Kidney glomerular epithelial cell (primary cell): Measurements from ENCODE around the gene C1orf52.
"Not testable (repeated sequence)": the region's sequence is repeated elsewhere in the genome, so short reads cannot be mapped to it uniquely, and the experiment has no call there.

ENCODE experiments used
- DNase-seq: peaks from one replicate; lab custom pipeline; 2025; lab: John Stamatoyannopoulos, UW

Gene C1orf52

DNA sequence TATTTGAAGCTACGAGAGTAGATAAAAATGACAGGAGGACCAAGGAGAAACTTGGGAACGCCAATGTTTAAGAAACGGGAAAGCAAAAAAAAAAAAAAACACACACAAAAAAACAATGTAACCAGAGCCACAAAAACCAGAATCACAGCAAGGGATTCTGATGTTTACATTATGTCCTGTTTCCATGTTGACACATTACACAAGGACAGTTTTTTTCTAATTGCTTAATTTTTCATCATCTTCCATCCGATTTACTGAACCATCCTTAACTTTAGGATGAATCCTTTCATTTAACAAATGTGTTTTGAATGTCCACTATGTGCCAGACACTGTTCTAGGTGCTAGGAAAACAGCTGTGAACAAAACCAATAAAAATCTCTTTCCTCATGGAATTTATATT is 18.3 kb upstream of the C1orf52 start:
- DNase-seq: no peak

DNA sequence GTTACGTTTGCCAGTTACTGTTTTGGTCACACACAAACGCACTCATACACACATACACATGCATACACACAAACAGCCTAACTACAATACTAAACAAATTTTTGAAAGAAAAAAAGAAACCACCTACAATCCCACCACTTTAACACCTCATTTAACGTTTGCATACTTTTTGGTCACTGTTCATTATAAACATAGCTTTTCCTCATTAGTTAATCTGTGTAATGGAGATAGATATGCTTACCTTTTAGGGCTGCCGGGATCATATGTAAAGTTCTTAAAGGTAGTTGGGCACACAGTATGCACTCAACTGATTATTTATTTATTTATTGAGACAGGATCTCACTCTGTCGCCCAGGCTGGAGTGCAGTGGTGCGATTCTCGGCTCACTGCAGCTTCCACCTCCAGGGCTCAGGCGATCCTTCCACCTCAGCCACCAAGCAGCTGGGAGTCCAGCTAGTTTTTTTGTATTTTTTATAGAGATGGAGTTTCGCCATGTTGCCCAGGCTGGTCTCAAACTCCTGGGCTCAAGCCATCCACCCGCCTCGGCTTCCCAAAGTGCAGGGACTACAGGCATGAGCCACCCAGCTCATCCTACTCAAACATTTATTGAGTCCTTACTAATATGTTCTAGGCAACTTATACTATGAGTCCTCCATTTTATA is 17.6 kb upstream of the C1orf52 start:
- DNase-seq: no peak

DNA sequence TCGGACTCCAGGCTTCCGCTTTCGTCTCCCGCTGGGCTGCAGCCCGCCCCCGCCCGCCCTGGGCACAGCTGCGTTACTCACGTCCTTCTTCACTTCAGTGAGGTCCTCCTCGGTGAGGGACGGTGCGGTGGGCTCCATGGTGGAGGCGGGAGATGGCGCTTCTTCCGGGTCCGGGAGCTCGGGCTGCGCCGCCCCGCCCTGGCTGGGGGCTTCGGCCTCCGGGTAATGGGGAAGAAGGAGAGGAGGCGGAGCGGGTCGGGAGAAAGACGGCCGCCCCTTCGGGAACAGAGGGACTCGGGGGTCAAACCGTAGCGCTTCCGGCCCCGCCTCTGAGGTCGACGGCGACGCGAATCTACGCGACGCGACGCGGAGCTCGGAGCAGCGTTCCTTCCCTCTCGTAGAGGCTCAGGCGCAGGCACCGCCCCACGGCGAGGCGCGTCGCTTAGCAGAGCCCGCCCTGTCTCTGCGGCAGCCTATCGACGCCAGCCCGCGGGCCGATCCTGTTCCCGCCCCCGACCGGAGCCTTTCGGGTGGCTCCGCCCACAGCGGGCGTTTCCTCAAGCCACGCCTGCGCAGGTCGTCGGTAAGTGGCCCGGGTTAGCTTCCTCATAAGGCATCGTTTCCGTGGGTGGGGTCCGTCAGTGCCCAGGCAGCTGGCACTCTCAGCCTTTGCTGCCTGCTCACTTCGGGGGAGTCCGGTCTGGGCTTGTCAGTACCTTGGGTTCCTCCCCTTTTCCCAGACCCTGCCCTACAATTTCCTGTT is 16.9 kb upstream of the C1orf52 start, which contains the start of gene BCL10:
TSS of gene BCL10 (minus strand) at position 418 of the 763 bp plus-strand sequence. CDS start at position 138, 280 bp downstream.
- peak; percentile 98 for DNase-seq

DNA sequence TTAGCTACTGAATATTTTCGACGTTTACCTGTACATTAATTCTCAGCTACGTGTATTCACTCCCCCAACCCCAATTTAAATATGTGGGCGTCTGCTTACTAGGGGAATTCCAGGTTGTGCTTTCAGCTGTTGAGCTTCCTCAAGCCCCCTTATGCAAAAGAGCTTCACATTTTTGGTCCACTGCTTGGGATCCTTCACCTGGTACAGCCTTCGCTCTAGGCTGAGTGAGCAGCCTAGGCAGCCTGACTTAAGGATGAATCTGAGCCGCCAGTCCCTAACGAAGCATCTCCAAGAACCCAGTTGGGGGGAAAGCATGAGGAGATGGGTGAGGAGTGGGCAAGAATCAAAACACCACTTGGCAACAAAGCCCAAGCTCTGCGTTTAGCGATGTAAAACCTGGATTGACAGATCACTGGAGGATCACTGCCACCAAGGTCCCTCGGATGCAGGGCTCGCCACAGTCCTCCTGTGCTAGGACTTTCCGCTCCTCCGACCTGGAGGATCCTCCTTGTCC is 16.3 kb upstream of the C1orf52 start:
- peak; percentile 54 for DNase-seq

DNA sequence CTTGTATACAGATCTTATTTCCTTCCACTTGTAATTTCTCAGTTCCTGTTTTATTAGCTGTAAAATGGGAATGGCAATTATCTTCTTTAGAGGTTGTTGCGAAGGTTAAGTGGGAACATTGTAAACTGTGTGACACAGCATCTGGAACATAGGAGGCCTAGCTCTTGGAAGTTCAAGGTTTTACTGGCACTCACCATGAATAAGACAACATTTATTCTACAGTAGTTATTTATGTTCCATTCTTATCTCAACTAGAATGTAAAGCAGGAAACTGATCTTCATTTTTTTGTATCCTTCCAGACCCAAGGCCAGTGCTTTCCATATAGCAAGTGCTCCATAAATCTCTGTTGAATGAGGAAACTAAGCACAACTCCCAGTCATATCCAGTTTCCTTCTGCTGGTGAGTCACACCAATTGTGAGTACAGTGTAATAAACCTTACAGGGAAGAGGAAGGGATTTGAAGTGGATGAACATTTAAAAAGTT is 15.5 kb upstream of the C1orf52 start:
- DNase-seq: peak; percentile 60

DNA sequence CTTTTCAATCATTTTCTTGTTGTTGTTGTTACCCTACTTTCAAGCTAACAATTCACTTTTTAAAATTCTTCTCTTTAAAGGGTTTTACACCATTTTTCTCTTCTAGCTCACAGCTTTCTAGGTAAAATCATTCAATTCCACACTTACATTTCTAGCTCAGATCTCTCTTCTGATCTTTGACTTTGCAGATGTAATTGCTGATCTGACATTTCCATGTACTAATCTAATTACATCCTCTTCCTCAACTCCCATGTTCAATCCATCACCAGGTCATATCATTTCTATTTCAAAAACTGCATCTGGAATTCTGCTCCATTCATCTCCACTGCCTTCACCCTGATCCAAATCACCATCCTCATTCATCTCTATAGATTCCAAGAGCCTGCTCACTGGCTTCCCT is 13.9 kb upstream of the C1orf52 start:
- no peak for DNase-seq

DNA sequence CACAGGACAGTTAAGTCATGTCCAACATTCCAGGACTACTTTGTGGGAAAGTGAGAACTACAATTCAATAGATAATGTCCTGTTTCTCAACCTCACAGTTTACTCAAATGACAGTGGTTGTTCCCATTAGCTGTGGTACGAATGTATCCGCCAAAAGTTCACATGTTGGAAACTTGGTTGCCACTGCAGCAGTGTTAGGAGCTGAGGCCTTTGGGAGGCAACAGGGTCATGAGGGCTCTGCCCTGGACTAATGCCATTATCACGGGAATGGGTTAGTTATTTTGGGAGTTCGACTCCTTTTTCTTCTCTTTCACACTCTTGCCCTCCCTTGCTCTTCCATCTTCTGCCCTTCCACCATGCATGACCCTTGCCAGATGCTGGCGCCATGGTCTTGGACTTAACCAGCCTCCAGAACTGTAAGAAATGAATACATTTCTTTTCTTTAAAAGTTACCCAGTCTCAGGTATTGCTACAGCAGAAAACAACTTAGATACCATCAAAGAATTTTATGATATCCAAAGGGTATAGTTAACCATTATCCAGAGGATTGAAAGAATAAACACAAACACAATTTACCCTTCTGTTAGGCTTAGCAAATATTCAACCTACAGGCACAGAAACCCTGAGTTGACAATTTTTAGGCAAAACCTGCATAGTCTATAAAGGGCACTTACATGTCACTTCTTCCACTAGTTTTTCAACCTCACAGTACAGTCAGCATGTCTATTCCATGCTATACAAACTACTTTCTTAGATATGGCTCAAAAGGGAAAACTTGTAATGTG is 9.5 kb upstream of the C1orf52 start:
- no peak for DNase-seq

DNA sequence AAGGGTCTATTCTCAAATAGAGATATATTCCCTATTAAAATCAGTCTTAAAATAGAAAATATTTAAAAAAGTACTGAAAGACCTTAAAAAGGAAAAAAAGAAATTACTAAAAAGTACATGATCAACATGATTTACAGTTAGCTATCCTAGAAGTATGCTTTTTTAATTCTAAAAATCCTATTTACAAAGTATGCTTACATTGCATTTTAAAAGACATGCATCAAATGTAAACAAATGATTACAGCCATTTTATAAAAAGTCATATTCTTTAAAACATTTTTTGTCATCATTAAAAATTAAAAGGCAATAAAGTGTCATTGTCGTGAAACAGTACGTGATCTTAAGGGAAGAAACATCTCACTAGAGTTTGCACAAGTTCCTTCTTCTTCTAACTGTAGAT is 7.9 kb upstream of the C1orf52 start:
- no peak for DNase-seq

DNA sequence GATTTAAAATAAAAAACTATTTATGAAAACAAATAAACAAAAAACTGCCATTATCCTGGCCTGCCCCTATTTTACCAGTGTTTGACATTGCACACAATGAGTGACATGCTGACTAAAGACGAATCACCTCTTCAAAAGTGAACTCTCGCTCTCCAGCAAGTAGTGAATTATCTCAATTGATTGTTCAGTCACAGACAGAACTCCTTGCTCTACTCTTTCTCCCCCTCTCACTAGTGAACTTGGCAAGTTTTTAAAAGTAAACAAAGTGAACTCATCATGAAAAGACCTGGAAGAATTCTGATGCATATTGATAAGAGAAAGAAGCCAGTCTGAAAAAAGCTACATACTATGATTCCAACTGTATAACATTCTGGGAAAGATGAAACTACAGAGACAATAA is 4.7 kb upstream of the C1orf52 start:
- peak; percentile 19 for DNase-seq

DNA sequence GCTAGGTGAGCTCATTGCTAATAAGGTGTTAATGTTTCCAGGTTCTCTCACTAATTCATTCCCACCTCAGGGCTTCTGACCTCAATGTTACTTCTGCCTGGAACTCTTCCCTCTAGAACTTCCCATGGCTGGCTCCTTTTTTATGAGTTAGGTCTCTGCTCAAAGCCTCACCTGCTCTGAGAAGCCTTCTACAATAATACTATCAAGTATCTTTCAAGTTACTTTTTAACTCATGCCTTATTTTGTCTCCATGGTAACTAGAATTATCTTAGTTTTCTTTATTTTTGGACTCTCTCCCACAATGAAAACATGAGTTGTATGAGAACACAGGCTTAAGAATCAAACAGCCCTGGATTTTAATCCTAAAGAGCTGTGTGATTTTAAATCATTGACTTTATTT is 3.5 kb upstream of the C1orf52 start:
- DNase-seq: no peak

DNA sequence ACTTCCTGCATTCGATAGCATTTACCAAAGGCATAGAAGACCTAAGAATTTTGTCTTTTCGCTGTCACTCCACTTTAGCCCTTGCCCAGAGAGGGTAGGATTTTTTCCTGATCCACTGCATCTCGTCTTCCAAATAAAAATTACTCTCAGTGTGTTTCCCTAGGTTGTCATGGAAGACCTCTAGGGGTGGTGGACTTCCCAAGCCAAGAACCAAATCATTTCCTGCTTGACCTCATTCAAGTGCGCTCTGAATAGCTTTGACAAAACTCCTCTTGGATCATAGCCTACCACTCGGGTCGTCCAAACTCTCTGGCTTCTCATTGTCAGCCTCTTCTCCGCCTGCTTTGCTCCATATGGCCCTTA is 431 bp upstream of the C1orf52 start:
- peak; percentile 52 for DNase-seq

DNA sequence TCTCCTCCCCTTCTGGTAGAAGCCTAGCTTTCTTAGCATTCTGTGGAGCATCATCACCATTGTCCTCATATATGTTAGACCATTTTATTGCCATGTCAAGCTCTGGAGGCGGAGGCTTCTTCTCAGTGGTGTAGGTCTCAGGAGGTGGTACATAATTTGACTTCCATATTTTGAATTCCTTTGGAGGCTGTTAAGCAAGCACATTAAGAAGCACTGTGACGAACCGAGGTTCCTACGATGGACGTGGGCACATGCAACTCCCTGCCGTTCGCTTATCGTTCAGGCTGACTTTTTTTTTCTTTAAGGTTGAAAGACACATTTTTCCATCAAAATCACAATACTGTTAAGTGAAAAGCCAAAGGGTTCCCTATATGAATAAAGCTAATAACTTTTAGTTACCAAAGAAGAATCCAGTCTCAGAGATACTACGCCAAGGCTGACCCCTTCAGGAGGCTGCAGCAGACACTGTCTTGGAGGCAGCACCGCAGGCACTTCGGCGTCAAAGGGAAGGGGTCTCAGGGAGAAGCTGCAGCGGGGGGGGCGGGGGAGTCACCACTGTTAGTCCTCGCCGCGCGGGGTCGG is 835 bp downstream of the C1orf52 start:
- DNase-seq: no peak

DNA sequence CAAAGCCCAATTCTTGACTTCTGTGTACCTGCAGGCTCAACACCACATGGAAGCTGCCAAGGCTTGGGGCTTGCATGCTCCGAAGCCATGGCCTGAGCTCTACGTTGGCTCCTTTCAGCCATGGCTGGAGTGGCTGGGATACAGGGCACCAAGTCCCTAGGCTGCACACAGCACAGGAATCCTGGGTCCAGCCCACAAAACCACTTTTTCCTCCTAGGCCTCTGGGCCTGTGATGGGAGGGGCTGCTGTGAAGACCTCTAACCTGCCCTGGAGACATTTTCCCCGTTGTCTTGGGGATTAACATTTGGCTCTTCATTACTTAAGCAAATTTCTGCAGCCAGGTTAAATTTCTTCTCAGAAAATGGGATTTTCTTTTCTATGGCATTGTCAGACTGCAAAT is 10.4 kb downstream of the C1orf52 start:
- not testable (repeated sequence) for DNase-seq

DNA sequence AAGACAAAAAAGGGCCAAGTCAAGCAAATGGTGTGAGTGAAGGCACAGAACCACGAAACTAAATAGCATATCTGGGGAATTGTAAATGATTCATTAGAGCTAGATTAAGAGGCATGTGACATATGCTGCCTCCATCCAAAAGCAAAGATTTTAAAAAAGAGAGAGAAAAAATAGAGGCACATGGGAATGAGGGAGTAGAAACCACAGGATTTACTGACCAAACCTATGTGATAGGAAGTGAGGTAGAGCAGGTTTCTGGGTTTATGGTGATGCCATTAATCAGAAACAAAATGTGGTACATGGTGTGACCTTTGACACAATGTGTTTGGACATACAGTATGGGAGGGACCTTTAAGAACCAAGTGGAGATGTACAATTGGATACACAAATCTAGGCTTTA is 13.6 kb downstream of the C1orf52 start:
- DNase-seq: no peak

DNA sequence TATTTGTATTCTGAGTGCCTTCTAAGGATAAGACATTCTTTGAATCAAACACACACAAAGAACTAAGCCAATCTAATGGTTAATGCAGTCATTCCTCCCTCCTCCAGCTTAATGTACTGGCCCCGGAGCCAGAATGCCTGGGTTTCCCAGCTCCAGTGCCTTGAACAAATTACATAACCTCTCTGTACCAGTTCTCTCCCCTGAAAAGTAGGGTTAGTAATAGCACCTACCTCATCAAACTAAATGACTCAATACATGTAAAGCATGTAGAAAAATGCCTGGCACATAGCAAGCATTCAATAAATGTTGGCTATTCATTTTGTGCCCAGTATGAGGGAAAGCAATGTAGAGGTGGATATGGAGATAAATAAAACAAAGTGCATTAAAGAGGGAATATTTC is 14.0 kb downstream of the C1orf52 start:
- no peak for DNase-seq

DNA sequence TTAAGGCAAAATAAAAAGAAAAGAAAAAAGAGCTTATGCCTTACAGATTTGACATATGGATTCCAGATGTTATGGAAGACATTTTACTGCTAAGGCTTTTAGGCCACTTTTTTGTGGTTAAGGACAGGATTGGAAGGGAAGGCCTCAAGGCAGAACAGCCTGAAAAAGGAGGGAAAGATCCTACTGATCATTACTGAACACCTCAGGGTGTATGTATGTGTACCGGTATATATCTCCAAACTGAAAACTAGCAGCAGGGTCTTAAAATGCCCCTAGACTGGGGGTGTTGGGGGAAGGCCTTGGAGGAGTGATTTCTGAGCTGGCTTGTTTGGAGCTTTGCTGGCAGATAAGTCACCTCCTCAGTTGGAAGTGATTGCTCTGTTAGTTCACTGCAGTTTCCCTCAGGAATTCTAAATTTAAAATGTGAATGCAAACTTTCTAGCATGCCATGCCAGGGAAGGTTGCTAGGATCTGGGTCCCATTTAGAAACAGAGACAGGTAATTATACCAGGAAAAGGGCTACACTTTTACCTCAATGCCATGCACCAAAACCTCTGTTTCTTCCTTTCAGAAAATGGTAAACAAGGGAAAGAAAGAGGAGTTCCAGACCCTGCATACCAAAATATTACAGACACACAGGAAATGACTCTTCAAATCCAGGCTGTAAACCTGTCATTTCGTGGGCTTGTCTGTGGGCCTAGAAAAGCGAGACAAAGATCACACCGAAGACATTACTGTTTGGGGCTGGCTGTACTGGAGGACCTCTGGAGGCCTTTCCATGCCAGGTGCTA is 15.0 kb downstream of the C1orf52 start:
- peak; percentile 19 for DNase-seq

DNA sequence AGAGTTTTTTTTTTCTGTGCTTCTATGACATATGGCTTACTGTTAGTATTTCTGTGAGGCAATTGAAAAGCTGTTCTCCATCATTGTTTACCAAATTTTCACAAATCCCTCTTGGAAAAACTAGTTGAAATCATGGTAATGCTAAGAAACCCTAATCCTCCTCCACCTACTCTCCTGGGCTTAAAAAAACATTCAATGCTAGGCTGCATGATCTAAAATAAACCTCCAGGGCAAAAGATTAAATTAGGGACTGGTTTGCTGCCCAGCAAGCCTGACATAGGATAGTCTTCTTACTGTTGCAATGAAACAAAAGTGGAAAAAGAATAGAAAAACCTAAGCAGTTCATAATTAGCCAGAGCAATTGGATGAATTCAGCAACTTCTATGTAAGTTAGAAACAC is 16.1 kb downstream of the C1orf52 start:
- no peak for DNase-seq

DNA sequence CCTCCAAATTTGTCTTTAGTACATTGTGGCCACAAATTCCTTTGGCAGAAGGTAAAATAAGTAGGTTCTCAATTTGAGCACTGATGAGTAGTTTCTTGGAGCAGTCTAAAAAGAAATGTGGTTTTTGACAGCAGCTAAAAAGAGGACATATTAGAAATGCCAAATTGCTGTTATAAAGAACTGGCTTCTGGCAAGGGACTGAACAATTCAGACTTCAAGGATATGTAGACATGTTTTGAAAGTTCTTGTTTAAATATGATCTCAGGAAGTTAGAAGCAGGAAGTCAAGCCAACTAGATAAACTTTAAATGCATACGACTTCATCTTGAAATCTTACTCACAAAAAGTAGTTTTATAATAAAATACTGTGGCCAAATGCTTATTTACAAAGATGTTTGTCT is 18.8 kb downstream of the C1orf52 start:
- DNase-seq: no peak

DNA sequence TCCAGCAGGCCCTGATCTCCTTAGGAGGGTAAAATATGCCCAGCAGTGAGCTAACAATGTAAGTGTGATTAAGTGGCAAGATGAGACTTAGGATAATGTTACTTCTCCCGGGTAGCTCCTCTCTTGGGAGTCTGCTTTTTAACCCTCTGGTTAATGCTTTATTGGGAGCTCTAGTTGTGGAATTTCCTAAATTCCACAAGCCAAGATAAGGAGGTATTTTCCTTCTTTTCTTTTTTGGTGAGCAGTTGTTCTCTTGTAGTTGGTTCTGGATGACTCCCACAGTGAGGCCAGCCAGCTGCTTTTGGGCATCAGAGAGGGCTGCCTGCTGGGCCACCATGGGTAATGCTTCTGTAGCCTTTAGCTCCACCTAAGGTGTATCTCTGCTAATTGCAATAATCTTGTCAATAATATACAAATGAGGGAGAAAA is 19.3 kb downstream of the C1orf52 start:
- peak; percentile 19 for DNase-seq

DNA sequence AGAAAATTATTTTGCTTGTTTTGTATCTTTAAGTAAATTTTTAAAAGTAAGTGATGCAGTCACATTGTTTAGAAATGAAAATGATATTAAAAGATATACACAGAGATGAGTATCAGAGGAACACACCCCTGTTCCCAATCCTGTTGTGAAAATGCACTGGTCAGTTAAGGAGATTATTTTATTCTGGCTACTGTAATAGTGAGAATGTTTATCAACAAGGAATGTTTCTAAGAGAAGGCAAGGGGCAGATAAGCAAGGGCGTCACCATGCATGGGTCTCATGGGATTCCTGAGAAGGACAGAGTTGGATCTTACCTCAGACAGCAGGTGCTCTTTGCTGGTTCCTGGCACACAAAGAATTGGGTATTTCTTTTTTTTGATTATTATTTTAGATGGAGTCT is 21.8 kb downstream of the C1orf52 start:
- no peak for DNase-seq

DNA sequence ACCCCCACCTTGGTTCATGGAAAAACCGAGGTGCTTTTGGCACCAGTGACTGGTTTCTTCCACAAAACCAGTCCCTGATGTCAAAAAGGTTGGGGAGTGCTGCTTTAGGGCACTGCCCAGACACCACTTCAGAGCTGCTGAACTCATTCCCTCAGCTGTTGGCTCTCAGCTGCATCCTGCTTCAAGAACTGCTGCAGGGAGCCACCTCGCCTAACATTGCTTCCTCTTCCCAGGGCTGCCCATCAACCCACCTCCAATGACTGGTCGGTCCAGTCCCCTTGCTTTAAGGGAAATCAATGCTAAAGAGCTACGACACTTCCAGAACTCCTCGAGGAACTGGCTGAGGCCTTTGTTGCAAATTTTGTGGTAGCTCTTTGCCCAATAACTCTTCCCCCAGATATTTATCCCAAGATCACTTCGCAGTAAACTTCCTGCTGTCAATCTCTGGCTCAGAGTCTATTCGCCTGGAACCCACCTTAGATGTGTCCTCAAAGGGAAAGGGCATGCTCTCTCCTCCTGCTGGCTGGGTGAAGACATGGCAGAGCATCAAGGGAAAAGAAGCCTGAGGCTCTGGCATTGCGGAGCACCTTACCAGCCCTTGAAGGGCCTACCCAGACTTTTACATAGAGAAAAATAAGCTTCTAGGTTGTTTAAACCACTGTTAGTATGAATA is 29.0 kb downstream of the C1orf52 start:
- no peak for DNase-seq
